ENCODE data around the gene TMEM185B. TPM values are rescaled to one million over a fixed set of nuclear protein-coding genes. Genes with fewer than 3 reads are reported as not detected.

The TMEM185B gene
- total RNA-seq, 4 donors from 2014 or later, result 22.8 to 40.0 (median 30.4) TPM

GRCh38 chr2:120177001-120177621, 46.1 kb downstream of the TMEM185B start:
- DNase-seq (ENCODE audit: low spot score in 2 of 2), result peak in 1 of 2 donors; percentile 64
- peak; percentile 7 to 18 for TF ChIP-seq CTCF (IDR thresholded peaks at IDR 0.05)
- TF ChIP-seq POLR2AphosphoS5 (IDR thresholded peaks at IDR 0.05), result no peak
- no peak for TF ChIP-seq EP300 (IDR thresholded peaks at IDR 0.05)
- WGBS, result 51% methylated on average over 15 of the region's 15 CpGs
- H3K27me3 ChIP-seq, result no peaks in the 10 kb centered on the region
- no peaks in the 10 kb centered on the region for H3K9me3 ChIP-seq
- peak overlapping the region; percentile 34 for H3K27ac ChIP-seq
- peak overlapping the region; percentile 41 for H3K4me3 ChIP-seq
- no peaks in the 10 kb centered on the region for H3K36me3 ChIP-seq
- H3K4me1 ChIP-seq, result peaks cover 10% of the 10 kb centered on the region

GRCh38 chr2:120176526-120176925, 46.7 kb downstream of the TMEM185B start:
- H3K9me3 ChIP-seq, result no peaks in the 10 kb centered on the region

GRCh38 chr2:120174963-120175581, 48.1 kb downstream of the TMEM185B start:
- Histone ChIP-seq H3K36me3 (no peaks in the 10 kb centered on the region), H3K27me3 (no peaks in the 10 kb centered on the region), H3K4me1 (peaks cover 10% of the 10 kb centered on the region), H3K4me3 (no peak overlapping the region), H3K9me3 (no peaks in the 10 kb centered on the region), H3K27ac (no peak overlapping the region)
- WGBS, result 24% methylated on average over 6 of the region's 6 CpGs
- DNase-seq (ENCODE audit: low spot score in 2 of 2), result no peak
- TF ChIP-seq POLR2AphosphoS5 (IDR thresholded peaks at IDR 0.05) (no peak), CTCF (IDR thresholded peaks at IDR 0.05) (peak; percentile 64 to 70)

More at GRCh38 chr2:120176526-120176925, 46.7 kb downstream of the TMEM185B start:
- H3K27ac ChIP-seq, result no peak overlapping the region
- TF ChIP-seq CTCF (IDR thresholded peaks at IDR 0.05) (no peak), POLR2AphosphoS5 (IDR thresholded peaks at IDR 0.05) (no peak), EP300 (IDR thresholded peaks at IDR 0.05) (no peak), POLR2A (IDR thresholded peaks at IDR 0.05) (no peak)
- DNase-seq (ENCODE audit: low spot score in 2 of 2), result no peak
- H3K4me1 ChIP-seq, result peaks cover 10% of the 10 kb centered on the region
- 37% methylated on average over 3 of the region's 3 CpGs for WGBS
- H3K4me3 ChIP-seq, result peak overlapping the region; percentile 41
- no peaks in the 10 kb centered on the region for H3K36me3 ChIP-seq
- H3K27me3 ChIP-seq, result no peaks in the 10 kb centered on the region

Other genes starting within 250 kb of the TMEM185B start
- 10 to 100 TPM; 19.5 to 34.6 (median 31.0) TPM for gene EPB41L5, start 210.3 kb downstream of the TMEM185B start, total RNA-seq
- gene RALB, start 29.5 kb upstream of the TMEM185B start, total RNA-seq, result 10 to 100 TPM; 21.3 to 37.0 (median 30.5) TPM
- 10 to 100 TPM; 12.1 to 26.1 (median 18.2) TPM for gene INHBB, start 122.7 kb upstream of the TMEM185B start, total RNA-seq

All from suprapubic skin (tissue), 4 donors.